ENCODE data around the gene RAB6A.

DNA sequence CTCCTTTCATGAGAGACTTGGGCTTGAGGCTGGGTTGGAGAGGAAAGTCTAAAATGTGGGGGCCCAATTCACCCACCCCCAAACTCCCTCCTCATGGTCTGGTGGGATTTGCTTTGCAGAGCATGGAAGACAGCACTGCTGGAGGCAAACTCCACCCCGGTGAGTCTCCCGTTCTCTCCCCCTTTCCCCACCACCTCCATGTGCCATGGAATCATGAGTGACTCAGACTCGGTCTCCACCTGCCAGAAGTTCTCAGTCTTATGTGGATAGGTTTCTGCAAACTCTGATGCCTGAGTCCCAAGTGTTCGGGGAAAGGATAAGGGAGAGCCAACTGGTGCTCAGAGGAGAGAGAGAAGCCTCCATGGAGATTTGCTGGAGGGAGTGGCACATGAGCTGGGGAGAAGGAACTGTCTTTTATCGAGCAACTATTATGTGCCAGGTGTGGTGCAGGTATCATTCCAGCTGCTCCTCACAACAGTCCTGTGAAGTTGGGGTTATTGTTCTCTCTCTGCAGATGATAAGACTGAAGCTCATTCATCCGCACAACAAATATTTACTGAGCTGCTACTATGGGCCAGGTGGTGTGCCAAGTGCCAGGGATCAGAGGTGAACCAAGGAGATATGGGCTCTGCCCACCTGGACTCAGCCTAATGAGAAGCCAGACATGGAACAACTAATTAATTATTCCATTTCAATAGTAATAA lies 107.9 kb downstream of the RAB6A start:
- TF ChIP-seq, protein P1, sequence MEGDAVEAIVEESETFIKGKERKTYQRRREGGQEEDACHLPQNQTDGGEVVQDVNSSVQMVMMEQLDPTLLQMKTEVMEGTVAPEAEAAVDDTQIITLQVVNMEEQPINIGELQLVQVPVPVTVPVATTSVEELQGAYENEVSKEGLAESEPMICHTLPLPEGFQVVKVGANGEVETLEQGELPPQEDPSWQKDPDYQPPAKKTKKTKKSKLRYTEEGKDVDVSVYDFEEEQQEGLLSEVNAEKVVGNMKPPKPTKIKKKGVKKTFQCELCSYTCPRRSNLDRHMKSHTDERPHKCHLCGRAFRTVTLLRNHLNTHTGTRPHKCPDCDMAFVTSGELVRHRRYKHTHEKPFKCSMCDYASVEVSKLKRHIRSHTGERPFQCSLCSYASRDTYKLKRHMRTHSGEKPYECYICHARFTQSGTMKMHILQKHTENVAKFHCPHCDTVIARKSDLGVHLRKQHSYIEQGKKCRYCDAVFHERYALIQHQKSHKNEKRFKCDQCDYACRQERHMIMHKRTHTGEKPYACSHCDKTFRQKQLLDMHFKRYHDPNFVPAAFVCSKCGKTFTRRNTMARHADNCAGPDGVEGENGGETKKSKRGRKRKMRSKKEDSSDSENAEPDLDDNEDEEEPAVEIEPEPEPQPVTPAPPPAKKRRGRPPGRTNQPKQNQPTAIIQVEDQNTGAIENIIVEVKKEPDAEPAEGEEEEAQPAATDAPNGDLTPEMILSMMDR (IDR thresholded peaks at IDR 0.05), result no peak
- no peak for TF ChIP-seq POLR2A (IDR thresholded peaks at IDR 0.05)

Data from lower leg skin (tissue), 3 donors.